GM21528 (cell line): ENCODE data around the gene CAMK2G.
"Not testable (repeated sequence)": the region's sequence is repeated elsewhere in the genome, so short reads cannot be mapped to it uniquely, and the experiment has no call there.

Source experiments
- ATAC-seq: cut with Tn5 transposase; IDR thresholded peaks from one replicate; pipeline ENCODE4 v1.9.1; 2021; ENCODE audit warnings: mild to moderate bottlenecking, moderate library complexity; ENCODE audit not compliant: unreplicated experiment, low FRiP score

Gene CAMK2G

DNA sequence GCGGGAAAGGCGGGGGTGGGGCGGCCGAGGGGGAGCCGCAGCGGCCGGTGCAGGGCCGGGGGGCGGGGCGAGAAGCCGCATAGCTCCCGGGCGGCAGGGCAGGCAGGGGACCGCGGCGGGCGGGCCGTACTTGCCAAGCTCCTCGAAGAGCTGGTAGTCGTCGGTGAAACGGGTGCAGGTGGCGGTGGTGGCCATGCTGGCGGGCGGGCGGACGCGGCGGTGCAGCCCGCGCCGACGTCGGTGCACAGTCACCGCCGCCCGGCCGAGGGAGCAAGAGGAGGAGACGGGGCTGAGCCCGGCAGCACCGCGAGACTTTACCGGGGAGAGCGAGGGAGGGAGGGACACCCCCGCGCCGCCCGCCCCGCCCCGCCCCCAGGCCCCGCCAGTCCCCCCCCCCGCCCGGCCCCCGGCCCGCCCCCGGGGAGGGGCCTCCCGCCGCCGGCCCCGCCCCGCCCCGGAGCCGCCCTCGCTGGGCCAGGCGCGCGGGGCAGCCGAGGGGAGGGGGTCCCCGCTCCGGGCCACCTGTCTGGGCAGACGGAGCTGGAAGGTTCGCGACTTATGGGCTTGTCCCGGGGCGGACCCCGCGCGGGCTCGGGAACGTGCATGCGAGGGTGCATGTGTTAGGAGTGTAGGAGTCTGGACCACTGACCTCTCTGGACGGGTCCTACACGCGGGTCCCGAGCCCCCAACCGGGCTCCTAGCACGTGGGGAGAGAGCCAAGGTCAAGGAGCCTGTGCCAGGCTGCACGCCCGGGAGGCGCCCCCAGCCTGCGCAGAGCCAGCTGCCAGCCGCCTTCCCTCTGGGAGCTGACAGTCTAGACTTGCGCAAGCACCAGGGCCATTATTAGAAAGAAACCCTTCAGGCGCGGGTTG, at the start of gene CAMK2G:
CAMK2G (minus strand) TSS at position 289 of the 872 bp plus-strand sequence; CDS start at position 195, 94 bp downstream.
- ATAC-seq: peak; percentile 72

DNA sequence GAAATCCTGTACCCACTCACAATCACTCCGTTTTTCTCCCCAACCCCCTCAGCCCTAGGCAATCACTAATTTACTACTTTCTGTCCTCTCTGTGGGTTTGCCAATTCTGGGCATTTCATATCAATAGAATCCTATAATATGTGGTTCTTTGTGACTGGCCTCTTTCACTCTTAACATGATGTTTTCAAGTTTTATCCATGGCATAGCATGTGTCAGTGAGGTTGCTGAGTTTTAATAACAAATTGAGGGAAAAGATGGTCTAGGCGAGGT, 48.4 kb upstream of the CAMK2G start:
- ATAC-seq: no peak

DNA sequence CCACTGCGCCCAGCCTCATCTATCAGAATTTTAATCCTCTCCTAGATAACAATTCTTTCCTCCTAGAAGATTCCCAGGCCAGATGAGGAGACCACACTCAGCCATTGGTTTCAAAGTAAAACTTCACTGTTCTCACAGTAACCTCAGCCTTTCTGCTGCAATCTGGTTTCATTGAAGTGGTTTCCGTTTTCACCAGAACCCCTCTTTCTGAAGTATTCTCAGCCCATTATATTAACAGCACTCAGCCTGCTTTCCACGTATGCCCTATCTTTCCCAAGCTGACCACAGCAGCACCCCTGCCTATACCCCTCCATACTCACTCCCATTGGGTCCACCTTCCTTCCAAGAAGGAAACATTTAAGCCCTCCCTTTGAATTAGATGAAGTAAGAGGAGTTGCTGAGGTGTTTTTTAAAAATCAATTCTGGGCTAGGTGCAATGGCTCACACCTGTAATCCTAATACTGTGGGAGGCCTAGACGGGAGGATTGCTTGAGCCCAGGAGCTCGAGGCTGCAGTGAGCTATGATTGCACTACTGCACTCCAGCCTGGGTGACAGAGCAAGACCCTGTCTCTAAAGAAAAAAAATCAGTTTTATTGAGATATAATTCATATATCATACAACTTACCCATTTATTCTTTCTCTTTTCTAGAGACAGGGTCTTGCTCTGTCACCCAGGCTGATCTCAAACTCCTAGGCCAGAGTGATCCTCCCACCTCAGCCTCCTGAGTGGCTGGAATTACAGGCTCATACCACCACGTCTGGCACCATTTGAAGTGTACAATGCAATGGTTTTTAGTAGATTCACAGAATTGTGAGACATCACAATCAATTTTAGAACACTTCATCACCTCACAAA, 47.9 kb upstream of the CAMK2G start:
- no peak for ATAC-seq

DNA sequence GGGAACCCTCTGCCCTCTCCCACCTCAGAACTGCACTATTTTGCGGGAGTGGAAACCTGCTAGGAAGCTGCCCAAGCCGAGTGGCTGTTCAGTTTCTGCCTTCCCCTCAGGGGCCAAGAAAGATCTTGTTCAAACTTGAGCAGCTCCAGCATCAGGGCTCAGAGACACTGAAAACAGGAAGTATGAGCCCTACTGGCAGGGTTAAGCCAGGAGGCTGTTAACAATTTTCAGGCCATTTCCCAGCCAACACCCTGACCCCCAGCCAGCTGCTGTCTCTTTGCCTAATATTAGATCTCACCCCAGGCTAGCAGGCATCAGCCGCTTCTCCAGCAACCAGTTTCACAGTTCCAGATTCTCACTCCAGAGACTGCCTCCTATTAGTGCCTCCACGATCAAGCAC, 45.7 kb upstream of the CAMK2G start:
- ATAC-seq: no peak

GRCh38 chr10:73919481-73919880, 45.1 kb upstream of the CAMK2G start:
- ATAC-seq: not testable (repeated sequence)

DNA sequence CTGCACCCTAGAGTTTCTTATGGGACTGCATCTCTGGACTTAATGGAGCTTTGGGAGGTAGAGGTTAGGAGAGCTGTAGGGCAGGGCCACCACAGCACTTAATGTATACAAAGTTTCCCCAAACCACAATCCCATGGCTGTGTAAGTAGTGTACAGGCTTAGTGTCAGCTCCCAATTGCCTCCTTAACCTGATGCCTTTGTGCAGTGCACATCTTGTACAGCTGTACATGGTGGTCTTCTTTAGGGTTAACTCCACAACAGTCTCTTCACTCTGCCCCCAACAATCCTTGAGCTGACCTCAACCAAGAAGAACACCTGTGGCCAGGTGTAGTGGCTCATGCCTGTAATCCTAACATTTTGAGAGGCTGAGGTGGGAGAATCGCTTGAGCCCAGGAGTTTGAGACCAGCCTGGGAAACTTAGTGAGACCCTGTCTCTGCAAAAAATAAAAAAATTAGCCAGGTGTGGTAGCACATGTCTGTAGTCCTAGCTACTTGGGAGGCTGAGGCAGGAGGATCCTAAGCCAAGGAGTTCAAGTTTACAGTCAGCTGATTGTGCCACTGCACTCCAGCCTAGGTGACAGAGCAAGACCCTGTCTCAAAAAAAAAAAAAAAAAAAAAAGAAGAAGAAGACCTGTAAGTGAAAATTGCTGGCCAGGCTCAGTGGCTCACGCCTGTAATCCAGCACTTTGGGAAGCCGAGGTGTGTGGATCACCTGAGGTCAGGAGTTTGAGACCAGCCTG, 43.4 kb upstream of the CAMK2G start:
- ATAC-seq: no peak

DNA sequence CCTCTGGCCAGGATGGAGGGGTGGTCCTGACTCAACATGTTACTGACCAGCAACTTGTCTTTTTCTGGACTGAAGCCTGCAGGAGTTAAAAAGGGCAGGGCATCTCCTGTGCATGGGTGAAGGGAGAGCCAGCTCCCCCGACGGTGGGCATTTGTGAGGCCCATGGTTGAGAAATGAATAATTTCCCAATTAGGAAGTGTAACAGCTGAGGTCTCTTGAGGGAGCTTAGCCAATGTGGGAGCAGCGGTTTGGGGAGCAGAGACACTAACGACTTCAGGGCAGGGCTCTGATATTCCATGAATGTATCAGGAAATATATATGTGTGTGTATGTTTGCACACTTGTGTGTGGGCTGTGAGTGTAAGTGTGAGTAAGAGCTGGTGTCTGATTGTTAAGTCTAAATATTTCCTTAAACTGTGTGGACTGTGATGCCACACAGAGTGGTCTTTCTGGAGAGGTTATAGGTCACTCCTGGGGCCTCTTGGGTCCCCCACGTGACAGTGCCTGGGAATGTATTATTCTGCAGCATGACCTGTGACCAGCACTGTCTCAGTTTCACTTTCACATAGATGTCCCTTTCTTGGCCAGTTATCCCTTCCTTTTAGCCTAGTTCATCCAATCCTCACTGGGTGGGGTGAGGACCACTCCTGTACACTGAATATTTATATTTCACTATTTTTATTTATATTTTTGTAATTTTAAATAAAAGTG, 42.6 kb upstream of the CAMK2G start:
- ATAC-seq: no peak

- no peak for ATAC-seq
Observed at GRCh38 chr10:73915206-73915851, 41.0 kb upstream of the CAMK2G start.

DNA sequence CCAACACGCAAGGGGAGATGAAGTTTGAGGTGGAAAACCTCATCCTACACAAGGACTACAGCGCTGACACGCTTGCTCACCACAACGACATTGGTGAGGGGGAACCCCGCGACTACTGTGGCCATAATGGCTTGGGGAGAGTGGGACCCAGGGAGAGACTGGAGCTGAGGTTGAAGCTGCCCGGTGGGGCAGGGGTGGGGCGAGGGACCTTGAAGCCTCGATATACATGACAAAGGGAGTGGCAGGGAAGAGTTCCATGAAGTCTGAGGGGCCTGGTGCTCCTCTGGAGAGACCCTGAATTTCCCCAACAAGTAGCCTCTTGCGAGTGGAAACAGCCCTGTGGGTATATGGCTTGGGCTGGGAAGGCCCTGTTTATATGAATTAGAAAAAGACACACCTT, 39.7 kb upstream of the CAMK2G start:
- ATAC-seq: no peak

DNA sequence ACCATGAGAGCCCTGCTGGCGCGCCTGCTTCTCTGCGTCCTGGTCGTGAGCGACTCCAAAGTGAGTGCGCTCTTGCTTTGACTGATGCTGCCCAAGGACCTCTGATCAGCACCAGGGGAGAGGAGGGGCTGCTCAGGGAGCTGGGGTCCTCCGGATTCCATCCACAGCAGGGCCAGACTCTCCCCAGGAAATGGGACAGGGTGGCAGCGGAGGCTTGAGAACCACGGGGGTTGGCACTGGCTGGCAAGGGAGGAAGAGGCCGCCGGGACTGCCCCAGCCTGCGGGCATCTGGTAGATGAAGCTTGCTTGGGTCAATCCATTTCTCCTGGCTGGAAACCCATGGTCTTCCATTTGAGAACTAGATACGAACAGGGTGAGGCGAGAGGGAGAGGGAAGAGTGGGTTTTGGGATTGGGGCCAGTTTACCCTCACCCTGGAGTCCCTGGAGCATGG, 37.2 kb upstream of the CAMK2G start:
- no peak for ATAC-seq

- ATAC-seq: no peak
Observed at GRCh38 chr10:73910764-73911552, 36.6 kb upstream of the CAMK2G start, which contains the start of gene PLAU. Gene PLAU, plus strand, starts transcription at chr10:73911132. Its CDS starts 424 bp downstream, at chr10:73911556.

- no peak for ATAC-seq
Observed at GRCh38 chr10:73910401-73910763, 36.0 kb upstream of the CAMK2G start.

DNA sequence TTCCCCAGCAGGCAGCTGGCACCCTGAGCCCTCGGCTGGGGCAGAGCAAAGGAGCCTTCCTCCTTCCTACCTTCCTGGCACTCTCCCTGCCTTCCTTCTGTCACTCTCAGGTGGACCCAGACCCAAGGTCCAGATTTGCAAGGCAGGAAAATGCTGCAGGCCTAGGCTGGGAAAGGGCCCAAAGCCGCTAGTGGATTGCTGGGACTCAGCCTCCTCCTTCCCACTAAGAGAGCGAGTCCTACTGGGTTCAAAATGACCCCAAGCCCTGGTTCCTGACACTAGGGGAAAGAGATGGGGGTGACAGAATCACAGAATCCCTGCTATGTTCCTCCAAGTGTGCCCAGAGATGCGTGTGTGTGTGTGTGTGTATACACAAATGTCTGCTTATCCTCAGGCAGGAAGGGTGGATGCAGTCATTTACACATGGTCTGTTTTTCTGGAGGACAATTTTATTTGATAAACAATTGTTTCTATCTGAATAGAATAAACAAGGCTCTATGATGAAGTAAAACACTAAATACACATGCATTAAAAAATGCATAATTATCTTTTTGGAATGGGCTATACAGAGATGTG, 35.3 kb upstream of the CAMK2G start:
- ATAC-seq: no peak

GRCh38 chr10:73908853-73909539, 34.6 kb upstream of the CAMK2G start:
- ATAC-seq: no peak

DNA sequence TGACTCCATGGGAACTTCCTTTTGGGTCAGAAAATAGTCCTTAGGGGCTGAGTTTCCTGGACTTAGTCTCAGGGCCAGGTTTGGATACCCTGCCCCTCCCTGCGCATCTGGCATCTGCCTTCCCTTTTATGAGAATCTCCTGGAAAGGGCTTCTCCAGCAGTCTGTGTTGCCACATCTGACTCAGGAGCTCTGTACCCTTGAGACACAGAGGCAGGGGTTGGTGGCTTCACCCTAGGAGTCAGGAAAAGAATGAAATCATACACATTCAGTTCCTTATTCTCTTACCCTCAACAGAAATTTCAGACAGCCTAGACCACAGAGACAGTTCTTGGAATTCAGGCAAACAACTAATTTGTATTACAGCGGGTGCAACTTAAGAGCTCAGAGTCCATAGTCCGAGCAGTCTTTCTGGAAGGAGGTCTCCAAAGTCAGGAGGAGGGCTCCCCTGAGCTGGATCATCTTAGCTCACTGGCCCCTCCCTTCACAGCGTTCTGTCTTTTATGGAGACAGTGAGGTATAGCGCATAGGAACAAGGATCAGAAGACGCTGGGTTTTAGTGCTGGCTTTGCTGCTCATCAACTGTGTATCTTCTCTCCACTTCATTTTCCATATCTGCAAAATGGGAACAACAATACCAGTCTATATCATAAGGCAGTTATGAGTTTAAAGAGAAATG, 33.6 kb upstream of the CAMK2G start:
- ATAC-seq: no peak

- no peak for ATAC-seq
Observed at GRCh38 chr10:73906524-73907447, 32.4 kb upstream of the CAMK2G start.
